Mesendoderm (in vitro differentiated cells): ENCODE results near the gene GSTO1.
"Not testable (repeated sequence)": the region's sequence is repeated elsewhere in the genome, so short reads cannot be mapped to it uniquely, and the experiment has no call there.

Source experiments
- DNase-seq: peaks from one replicate; pipeline ENCODE4 v3.0.0; 2013
- H2AK5ac ChIP-seq: 2 replicates; pipeline ENCODE4 v1.6.1; 2013; ENCODE audit warnings: low read length, inconsistent platforms
- H2BK120ac ChIP-seq: 2 replicates; pipeline ENCODE4 v1.6.1; 2013; ENCODE audit warnings: low read depth, mild to moderate bottlenecking, low read length, moderate library complexity, mixed read lengths
- H2BK15ac ChIP-seq: replicated peaks from 2 replicates; pipeline ENCODE4 v1.6.1; 2013; ENCODE audit warnings: low read depth, mild to moderate bottlenecking, moderate library complexity
- H2BK5ac ChIP-seq: 2 replicates; pipeline ENCODE4 v1.6.1; 2013; ENCODE audit warnings: low read length, inconsistent platforms
- H3K18ac ChIP-seq: 2 replicates; pipeline ENCODE4 v1.6.1; 2013; ENCODE audit warnings: mild to moderate bottlenecking, low read length, mixed read lengths
- H3K23ac ChIP-seq: one replicate; pipeline ENCODE4 v1.6.1; 2013; ENCODE audit warnings: low read length
- H3K27ac ChIP-seq: 2 replicates; pipeline ENCODE4 v1.5.1; 2013; ENCODE audit warnings: low read depth, mild to moderate bottlenecking, inconsistent platforms, low read length, moderate library complexity
- H3K27me3 ChIP-seq: 2 replicates; pipeline ENCODE4 v1.6.1; 2013; ENCODE audit warnings: low read length, control low read depth, mild to moderate bottlenecking, inconsistent platforms; ENCODE audit not compliant: insufficient read depth, poor library complexity
- H3K36me3 ChIP-seq: 2 replicates; pipeline ENCODE4 v1.6.1; 2013; ENCODE audit warnings: low read length, inconsistent platforms; ENCODE audit not compliant: control insufficient read depth, insufficient read depth
- H3K4ac ChIP-seq: one replicate; pipeline ENCODE4 v1.6.1; 2013; ENCODE audit warnings: low read depth, mild to moderate bottlenecking, low read length, moderate library complexity
- H3K4me1 ChIP-seq: 2 replicates; pipeline ENCODE4 v1.6.1; 2013; ENCODE audit warnings: low read depth, low read length, inconsistent platforms; ENCODE audit not compliant: control insufficient read depth
- H3K4me2 ChIP-seq: 2 replicates; pipeline ENCODE4 v1.6.1; 2013; ENCODE audit warnings: low read length
- H3K4me3 ChIP-seq: 2 replicates; pipeline ENCODE4 v1.5.1; 2013; ENCODE audit warnings: mild to moderate bottlenecking, low read length
- H3K56ac ChIP-seq: one replicate; pipeline ENCODE4 v1.6.1; 2013; ENCODE audit warnings: low read length
- H3K79me1 ChIP-seq: 2 replicates; pipeline ENCODE4 v1.6.1; 2013; ENCODE audit warnings: low read length, inconsistent platforms
- H3K79me2 ChIP-seq: 2 replicates; pipeline ENCODE4 v1.6.1; 2013; ENCODE audit warnings: mild to moderate bottlenecking, low read length; ENCODE audit not compliant: control insufficient read depth, insufficient read depth
- H3K9ac ChIP-seq: 2 replicates; pipeline ENCODE4 v1.6.1; 2013; ENCODE audit warnings: low read length, inconsistent platforms
- H4K5ac ChIP-seq: one replicate; pipeline ENCODE4 v1.6.1; 2013; ENCODE audit warnings: low read length
- H4K8ac ChIP-seq: one replicate; pipeline ENCODE4 v1.6.1; 2013; ENCODE audit warnings: low read depth, mild to moderate bottlenecking, control low read depth, low read length, moderate library complexity
- WGBS: extraction: QIAGEN DNeasy Blood & Tissue Kit; methylation state at CpG from one replicate; pipeline ENCODE4 v1.1.7; 2013; ENCODE audit warnings: low lambda C conversion rate, missing lambda C conversion rate; ENCODE audit not compliant: insufficient coverage; ENCODE audit errors: extremely low coverage; 5-methylcytosine and 5-hydroxymethylcytosine counted together

Gene GSTO1

DNA sequence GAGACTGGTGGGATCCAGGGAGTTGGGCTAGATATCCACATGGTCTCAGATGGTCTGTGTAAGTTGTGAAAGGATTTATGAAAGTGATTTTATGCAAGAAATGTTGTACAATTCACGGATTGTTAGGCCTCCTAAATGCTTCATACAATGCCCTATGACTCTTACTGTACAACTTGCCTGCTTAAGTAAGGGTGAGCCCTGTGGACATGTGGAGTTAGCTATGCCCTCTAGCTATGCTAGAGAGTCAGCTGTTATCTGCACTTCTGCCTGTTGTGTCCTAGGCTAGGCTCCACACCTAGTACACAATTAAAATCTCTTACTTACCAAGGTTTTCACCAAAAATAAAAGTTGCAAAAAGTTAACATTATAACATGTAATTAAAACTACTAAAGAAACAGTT lies 20.9 kb upstream of the GSTO1 start:
- Histone ChIP-seq H2BK5ac (no peak overlapping the region), H4K5ac (no peak overlapping the region), H3K18ac (no peak overlapping the region), H3K79me2 (no peaks in the 10 kb centered on the region), H3K4me3 (no peak overlapping the region), H2AK5ac (no peak overlapping the region), H3K23ac (no peak overlapping the region), H2BK15ac (no peak overlapping the region), H3K4ac (no peak overlapping the region), H3K27ac (no peak overlapping the region), H4K8ac (no peak overlapping the region), H3K9ac (no peak overlapping the region), H3K27me3 (no peaks in the 10 kb centered on the region), H3K4me1 (peaks cover 2% of the 10 kb centered on the region), H2BK120ac (no peak overlapping the region), H3K79me1 (no peaks in the 10 kb centered on the region), H3K36me3 (no peaks in the 10 kb centered on the region), H3K56ac (no peak overlapping the region), H3K4me2 (no peak overlapping the region)
- DNase-seq: no peak
- no CpG with 5 or more reads among the region's 1 CpG for WGBS

DNA sequence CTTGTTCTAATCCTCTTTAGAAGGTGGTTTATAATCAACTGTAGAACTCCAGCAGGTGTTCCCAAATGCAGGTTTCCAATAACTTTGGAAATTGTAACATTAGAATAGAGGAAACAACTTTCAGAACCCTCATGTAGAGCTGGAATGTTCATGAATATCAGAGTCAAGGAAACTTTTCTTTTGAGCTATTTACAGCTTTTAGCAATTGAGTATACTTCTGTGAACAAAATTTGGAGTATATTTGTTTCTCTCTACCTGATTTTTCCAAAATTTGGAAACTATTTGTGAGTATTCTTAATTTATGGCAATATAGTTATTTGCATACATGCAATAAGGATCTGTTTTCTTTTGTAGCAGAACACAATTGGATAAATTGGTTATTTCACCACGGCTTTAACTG lies 19.8 kb upstream of the GSTO1 start:
- no CpG with 5 or more reads among the region's 1 CpG for WGBS
- no peak overlapping the region for H2BK120ac ChIP-seq
- no peak overlapping the region for H3K4me3 ChIP-seq
- H3K27me3 ChIP-seq: no peaks in the 10 kb centered on the region
- H3K4me1 ChIP-seq: peaks cover 2% of the 10 kb centered on the region
- H3K27ac ChIP-seq: no peak overlapping the region
- H2BK5ac ChIP-seq: no peak overlapping the region
- no peak overlapping the region for H2AK5ac ChIP-seq
- no peak overlapping the region for H4K5ac ChIP-seq
- no peak overlapping the region for H3K18ac ChIP-seq
- no peak overlapping the region for H3K4me2 ChIP-seq
- DNase-seq: peak; percentile 33
- no peak overlapping the region for H3K23ac ChIP-seq
- H3K9ac ChIP-seq: no peak overlapping the region
- H2BK15ac ChIP-seq: no peak overlapping the region
- H3K79me2 ChIP-seq: no peaks in the 10 kb centered on the region
- H3K79me1 ChIP-seq: no peaks in the 10 kb centered on the region
- H3K36me3 ChIP-seq: no peaks in the 10 kb centered on the region
- H3K56ac ChIP-seq: no peak overlapping the region
- H3K4ac ChIP-seq: no peak overlapping the region
- H4K8ac ChIP-seq: no peak overlapping the region

DNA sequence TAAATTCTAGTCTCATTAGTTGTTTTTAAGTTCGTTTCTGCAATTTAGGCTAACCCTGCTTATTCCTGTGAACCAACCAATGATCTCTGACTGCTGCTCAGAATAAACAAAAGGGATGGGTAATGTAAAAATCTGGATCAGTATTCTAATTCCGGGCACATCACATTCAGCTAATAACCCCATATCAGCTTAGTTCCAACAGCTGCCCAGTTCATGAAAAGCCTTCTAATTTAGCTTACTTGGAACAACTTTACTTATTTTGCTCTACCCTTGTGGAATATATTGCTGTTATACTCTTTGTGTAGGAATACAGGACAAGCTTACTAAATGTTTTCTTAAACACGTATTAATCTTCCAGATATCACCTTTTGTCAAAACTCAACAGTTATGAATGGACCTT lies 18.9 kb upstream of the GSTO1 start:
- no peak for DNase-seq
- Histone ChIP-seq H3K9ac (no peak overlapping the region), H2BK15ac (no peak overlapping the region), H4K5ac (no peak overlapping the region), H3K27ac (no peak overlapping the region), H3K36me3 (no peaks in the 10 kb centered on the region), H3K18ac (no peak overlapping the region), H2AK5ac (no peak overlapping the region), H3K27me3 (no peaks in the 10 kb centered on the region), H3K4me2 (no peak overlapping the region), H3K4ac (no peak overlapping the region), H4K8ac (no peak overlapping the region), H2BK5ac (no peak overlapping the region), H3K56ac (no peak overlapping the region), H2BK120ac (no peak overlapping the region), H3K4me1 (peaks cover 2% of the 10 kb centered on the region), H3K4me3 (no peak overlapping the region), H3K79me2 (no peaks in the 10 kb centered on the region), H3K23ac (no peak overlapping the region), H3K79me1 (no peaks in the 10 kb centered on the region)
- WGBS: no CpG with 5 or more reads among the region's 3 CpGs

DNA sequence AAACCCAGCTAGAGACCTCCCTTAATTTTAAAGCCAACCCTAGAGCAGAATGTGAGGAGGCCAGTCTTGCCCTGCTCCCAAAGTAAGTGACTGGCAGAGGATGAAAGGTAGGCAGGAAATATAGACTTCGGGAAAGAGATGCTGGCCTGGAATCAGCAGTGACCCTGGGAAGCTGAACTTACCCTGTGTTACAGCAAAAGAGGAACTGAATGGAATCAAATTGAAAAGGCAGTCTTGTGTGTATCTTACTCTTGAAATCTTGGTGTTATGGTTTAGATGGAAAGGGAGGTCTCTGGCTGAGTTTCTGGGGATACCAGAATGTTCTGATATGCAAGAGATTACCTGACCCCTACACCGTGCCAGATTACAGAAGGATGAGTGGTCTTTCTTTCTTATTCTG lies 14.6 kb upstream of the GSTO1 start:
- H3K79me1 ChIP-seq: no peaks in the 10 kb centered on the region
- no peak overlapping the region for H4K8ac ChIP-seq
- no peak overlapping the region for H2BK120ac ChIP-seq
- no peak overlapping the region for H2BK15ac ChIP-seq
- no peak overlapping the region for H3K4me2 ChIP-seq
- no CpG with 5 or more reads among the region's 2 CpGs for WGBS
- H3K9ac ChIP-seq: no peak overlapping the region
- H3K79me2 ChIP-seq: no peaks in the 10 kb centered on the region
- no peak overlapping the region for H3K56ac ChIP-seq
- DNase-seq: no peak
- no peaks in the 10 kb centered on the region for H3K36me3 ChIP-seq
- no peak overlapping the region for H2AK5ac ChIP-seq
- no peak overlapping the region for H3K23ac ChIP-seq
- H3K27me3 ChIP-seq: no peaks in the 10 kb centered on the region
- H3K27ac ChIP-seq: no peak overlapping the region
- H3K4me1 ChIP-seq: no peaks in the 10 kb centered on the region
- H2BK5ac ChIP-seq: no peak overlapping the region
- no peak overlapping the region for H3K18ac ChIP-seq
- no peak overlapping the region for H3K4me3 ChIP-seq
- no peak overlapping the region for H4K5ac ChIP-seq
- H3K4ac ChIP-seq: no peak overlapping the region

DNA sequence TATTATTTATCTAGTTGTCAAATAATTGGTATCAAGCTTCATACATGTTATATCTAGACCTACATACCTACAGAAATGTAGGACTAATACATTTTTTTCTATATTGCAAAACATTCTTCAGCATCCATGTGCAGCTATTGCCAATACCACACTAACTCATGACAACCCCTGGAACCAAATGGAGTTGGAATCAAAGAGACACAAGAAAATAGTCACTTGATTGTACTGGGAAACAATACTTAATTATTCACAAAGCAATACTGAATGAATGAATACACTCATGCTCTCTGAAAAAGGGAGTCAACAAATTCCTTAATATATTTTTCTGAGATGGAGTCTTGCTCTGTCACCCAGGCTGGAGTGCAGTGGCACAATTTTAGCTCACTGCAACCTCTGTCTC lies 12.1 kb upstream of the GSTO1 start:
- Histone ChIP-seq H2BK5ac (no peak overlapping the region), H2BK15ac (no peak overlapping the region), H3K27me3 (no peaks in the 10 kb centered on the region), H3K27ac (no peak overlapping the region), H3K4ac (no peak overlapping the region), H3K4me3 (no peak overlapping the region), H3K36me3 (no peaks in the 10 kb centered on the region), H3K79me2 (no peaks in the 10 kb centered on the region), H3K18ac (no peak overlapping the region), H2BK120ac (no peak overlapping the region), H3K4me2 (no peak overlapping the region), H3K4me1 (no peaks in the 10 kb centered on the region), H3K23ac (no peak overlapping the region), H2AK5ac (no peak overlapping the region), H3K79me1 (no peaks in the 10 kb centered on the region), H3K56ac (no peak overlapping the region), H4K8ac (no peak overlapping the region), H3K9ac (no peak overlapping the region), H4K5ac (no peak overlapping the region)
- DNase-seq: no peak

DNA sequence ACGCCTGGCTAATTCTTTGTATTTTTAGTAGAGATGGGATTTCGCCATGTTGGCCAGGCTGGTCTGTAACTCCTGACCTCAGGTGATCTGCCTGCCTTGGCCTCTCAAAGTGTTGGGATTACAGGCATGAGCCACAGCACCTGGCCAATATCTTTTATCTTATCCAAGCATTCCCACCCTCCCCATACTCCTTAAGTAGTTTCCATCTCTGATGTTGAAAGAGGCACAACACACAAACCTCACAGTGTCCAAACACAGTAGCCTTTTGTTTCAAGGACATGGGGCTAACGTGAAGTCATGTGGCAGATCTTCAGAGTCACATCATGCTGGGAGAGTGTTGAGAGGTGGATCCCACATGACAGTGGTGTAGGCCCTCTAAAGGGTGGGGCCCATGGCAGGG lies 11.7 kb upstream of the GSTO1 start:
- not testable (repeated sequence) for H3K27ac ChIP-seq, H3K23ac ChIP-seq, H3K79me1 ChIP-seq, H4K8ac ChIP-seq, H3K56ac ChIP-seq, H4K5ac ChIP-seq, DNase-seq, H3K79me2 ChIP-seq, H2BK15ac ChIP-seq, H2AK5ac ChIP-seq, H2BK120ac ChIP-seq, H3K4me1 ChIP-seq, H2BK5ac ChIP-seq, H3K27me3 ChIP-seq, H3K4ac ChIP-seq, H3K18ac ChIP-seq, H3K4me3 ChIP-seq, H3K9ac ChIP-seq, H3K4me2 ChIP-seq, H3K36me3 ChIP-seq
- WGBS: no CpG with 5 or more reads among the region's 3 CpGs
